ENCODE measurements around the gene FAM174C. TPM values are rescaled to one million over a fixed set of nuclear protein-coding genes. Genes with fewer than 3 reads are reported as not detected.

Gene FAM174C
- polyA plus RNA-seq, 1 of the 3 experiments (the other 2 are of a cell fraction) = 78.0 TPM

- no peak for TF ChIP-seq USF1 (IDR thresholded peaks at IDR 0.05; ENCODE audit: borderline replicate concordance, low read depth)
- no peak for TF ChIP-seq TAF1 (IDR thresholded peaks at IDR 0.05; ENCODE audit: borderline replicate concordance, low read depth, low read length)
- TF ChIP-seq RXRA (IDR thresholded peaks at IDR 0.05; ENCODE audit: borderline replicate concordance, low read depth) = no peak
- no peak for TF ChIP-seq MEF2A (IDR thresholded peaks at IDR 0.05; ENCODE audit: borderline replicate concordance, low read depth)
- no peak for TF ChIP-seq PBX3 (IDR thresholded peaks at IDR 0.05)
- TF ChIP-seq SMC3 (IDR thresholded peaks at IDR 0.05; ENCODE audit: low read depth, low read length) = no peak
- TF ChIP-seq ZBTB33 (IDR thresholded peaks at IDR 0.05; ENCODE audit: borderline replicate concordance, low read depth) = no peak
- no peak for TF ChIP-seq TEAD4 (IDR thresholded peaks at IDR 0.05; ENCODE audit: borderline replicate concordance, insufficient read depth)
Observed at GRCh38 chr19:1316466-1316865, 41.1 kb downstream of the FAM174C start (continued).

- POLR2A ChIA-PET = no interaction called here
- CTCF ChIA-PET = interaction anchor here (0.6 to 4.2 kb wide), 7 partner anchors 15 to 120 kb away, joined by 3 to 81 read pairs (median 9); partner anchors contain the start of genes EFNA2 and NDUFS7
- no peak overlapping the region for H3K27ac ChIP-seq (ENCODE audit: low read depth in 2 of 2, low read length in 1 of 2)
- TF ChIP-seq CHD2 (IDR thresholded peaks at IDR 0.05; ENCODE audit: low read length, partially characterized antibody) (no peak), USF1 (IDR thresholded peaks at IDR 0.05; ENCODE audit: borderline replicate concordance, low read depth) (no peak), PBX3 (IDR thresholded peaks at IDR 0.05) (no peak), CTCF (IDR thresholded peaks at IDR 0.05) (no peak), MAX (IDR thresholded peaks at IDR 0.05; ENCODE audit: low read depth) (no peak), NRF1 (IDR thresholded peaks at IDR 0.05; ENCODE audit: low read depth, low read length) (no peak), IRF3 (IDR thresholded peaks at IDR 0.05; ENCODE audit: low read depth, low read length) (no peak), TCF12 (IDR thresholded peaks at IDR 0.05) (no peak), RFX5 (IDR thresholded peaks at IDR 0.05; ENCODE audit: low read length) (no peak), RAD21 (IDR thresholded peaks at IDR 0.05; ENCODE audit: low read length) (no peak), ZBTB33 (IDR thresholded peaks at IDR 0.05; ENCODE audit: borderline replicate concordance, low read depth) (no peak), GABPA (IDR thresholded peaks at IDR 0.05; ENCODE audit: low read depth) (no peak), YY1 (IDR thresholded peaks at IDR 0.05; ENCODE audit: low read depth) (no peak)
Observed at GRCh38 chr19:1317274-1318003, 42.1 kb downstream of the FAM174C start.

More at GRCh38 chr19:1317274-1318003, 42.1 kb downstream of the FAM174C start:
- Histone ChIP-seq H3K27me3 (ENCODE audit: insufficient read depth) (no peaks in the 10 kb centered on the region), H2AFZ (ENCODE audit: low read depth) (no peak overlapping the region), H3K4me3 (ENCODE audit: low read depth in 2 of 2, low read length in 1 of 2) (no peak overlapping the region), H4K20me1 (ENCODE audit: insufficient read depth) (no peaks in the 10 kb centered on the region), H3K4me1 (ENCODE audit: control insufficient read depth in 1 of 2, insufficient read depth in 2 of 2, low read depth in 1 of 2, low read length in 1 of 2) (peaks cover 6 to 7% of the 10 kb centered on the region in 2 experiments; a peak in 2 of 4 replicates), H3K9me3 (no peaks in the 10 kb centered on the region), H3K9me2 (no peaks in the 10 kb centered on the region), H3K36me3 (replicated peaks in 1 of 2; ENCODE audit: control insufficient read depth in 1 of 2, insufficient read depth in 2 of 2, low read length in 1 of 2) (no peaks in the 10 kb centered on the region), H3K9ac (no peak overlapping the region), H3K79me2 (ENCODE audit: insufficient read depth) (no peaks in the 10 kb centered on the region), H3F3A (replicated peaks; ENCODE audit: insufficient read depth) (no peaks in the 10 kb centered on the region), H3K4me2 (no peak overlapping the region)
- no peak for DNase-seq
- 77% methylated on average over 17 of the region's 17 CpGs for WGBS (ENCODE audit: low lambda C conversion rate)

Measured in SK-N-SH (cell line).